ENCODE data around the gene SMAD3. TPM values are rescaled to one million over a fixed set of nuclear protein-coding genes. Genes with fewer than 3 reads are reported as not detected.

SMAD3 gene
- total and polyA plus RNA-seq, 7 donors, result 2.9 to 47.6 (median 29.3) TPM

- no peak overlapping the region for H3K4me3 ChIP-seq
- H3K27ac ChIP-seq, result peak overlapping the region; percentile 90
- intact Hi-C loops (cut with DNase I), result no loop called here
- H3K27me3 ChIP-seq (ENCODE audit: insufficient read depth in 3 of 3, low read length in 2 of 3), result no peaks in the 10 kb centered on the region
- 87 to 94% (median 91%) methylated on average over 2 of the region's 2 CpGs for WGBS, 3 donors
- DNase-seq (no peak), ATAC-seq (no peak)
- no peak for TF ChIP-seq CTCF (IDR thresholded peaks at IDR 0.05)
- peaks cover 75% of the 10 kb centered on the region for H3K4me1 ChIP-seq
- H3K36me3 ChIP-seq (ENCODE audit: insufficient read depth in 1 of 2, low read depth in 1 of 2), result peaks cover 5 to 7% of the 10 kb centered on the region in 2 donors
- no peaks in the 10 kb centered on the region for H3K9me3 ChIP-seq
Observed at GRCh38 chr15:67197364-67197695, 131.9 kb downstream of the SMAD3 start.

- TF ChIP-seq CTCF (IDR thresholded peaks at IDR 0.05), result no peak
- H3K4me1 ChIP-seq, result peaks cover 72% of the 10 kb centered on the region
- peak overlapping the region; percentile 90 for H3K27ac ChIP-seq
- WGBS, 3 donors, result 81 to 90% (median 84%) methylated on average over 7 of the region's 7 CpGs
- H3K4me3 ChIP-seq, result no peak overlapping the region
- intact Hi-C loops (cut with DNase I), result no loop called here
- no peak for DNase-seq
- no peaks in the 10 kb centered on the region for H3K27me3 ChIP-seq (ENCODE audit: insufficient read depth in 3 of 3, low read length in 2 of 3)
- no peaks in the 10 kb centered on the region for H3K9me3 ChIP-seq
- ATAC-seq, result peak in 2 of 4 donors; percentile 11 to 15
- H3K36me3 ChIP-seq (ENCODE audit: insufficient read depth in 1 of 2, low read depth in 1 of 2), result peaks cover 0 to 5% of the 10 kb centered on the region in 2 donors
Observed at GRCh38 chr15:67198157-67198754, 132.9 kb downstream of the SMAD3 start.

GRCh38 chr15:67199391-67199790 lies 134.0 kb downstream of the SMAD3 start:
- H3K4me3 ChIP-seq, result no peak overlapping the region
- H3K36me3 ChIP-seq (ENCODE audit: insufficient read depth in 1 of 2, low read depth in 1 of 2), result peaks cover 0 to 5% of the 10 kb centered on the region in 2 donors
- H3K27ac ChIP-seq, result peak overlapping the region; percentile 90
- no peak for TF ChIP-seq CTCF (IDR thresholded peaks at IDR 0.05)
- 52 to 71% (median 61%) methylated on average over 4 of the region's 4 CpGs for WGBS, 3 donors
- intact Hi-C loops (cut with DNase I), result no loop called here
- H3K9me3 ChIP-seq, result no peaks in the 10 kb centered on the region
- DNase-seq (no peak), ATAC-seq (no peak)
- peaks cover 70% of the 10 kb centered on the region for H3K4me1 ChIP-seq
- no peaks in the 10 kb centered on the region for H3K27me3 ChIP-seq (ENCODE audit: insufficient read depth in 3 of 3, low read length in 2 of 3)

GRCh38 chr15:67199881-67200763 lies 134.7 kb downstream of the SMAD3 start:
- DNase-seq, result no peak
- intact Hi-C loops (cut with DNase I), result loop anchor here (5.0 kb wide), 2 partner anchors 42 to 52 kb away; partner anchors contain the start of genes AAGAB (in 1 of the 2) and IQCH (in 1 of the 2)
- TF ChIP-seq CTCF (IDR thresholded peaks at IDR 0.05), result no peak
- WGBS, 3 donors, result 28 to 33% (median 31%) methylated on average over 8 of the region's 8 CpGs
- Histone ChIP-seq H3K4me1 (peaks cover 66% of the 10 kb centered on the region), H3K9me3 (no peaks in the 10 kb centered on the region), H3K27me3 (ENCODE audit: insufficient read depth in 3 of 3, low read length in 2 of 3) (no peaks in the 10 kb centered on the region), H3K36me3 (ENCODE audit: insufficient read depth in 1 of 2, low read depth in 1 of 2) (peaks cover 0 to 5% of the 10 kb centered on the region in 2 donors), H3K27ac (peak overlapping the region; percentile 90), H3K4me3 (no peak overlapping the region)
- ATAC-seq, result peak; percentile 78 to 82 (median 82)
